Vagina (tissue), 2 donors: ENCODE measurements around the gene MTMR1. TPM values are rescaled to one million over a fixed set of nuclear protein-coding genes. Genes with fewer than 3 reads are reported as not detected.

ENCODE experiments used
- DNase-seq, 2 donors: peaks; one replicate each; pipeline ENCODE4 v3.0.0-alpha.2; 2017; ENCODE audit errors: extremely low spot score in 2 of 2
- H3K27ac ChIP-seq: fragments of 200-600 bp; sonication (generic); one replicate; pipeline ENCODE4 v1.5.1; 2019
- H3K27me3 ChIP-seq: fragments of 200-600 bp; sonication (generic); one replicate; pipeline ENCODE4 v1.5.1; 2019
- H3K36me3 ChIP-seq, 2 donors: fragments of 200-600 bp; sonication (generic); one replicate each; pipeline ENCODE4 v1.5.1; 2017 to 2019
- H3K4me1 ChIP-seq: fragments of 200-600 bp; sonication (generic); one replicate; pipeline ENCODE4 v1.5.1; 2019
- H3K4me3 ChIP-seq, 2 donors: fragments of 200-600 bp; sonication (generic); 1 replicate in 1 of 2; 2 replicates in 1 of 2; pipeline ENCODE4 v1.5.1; 2016 to 2019
- H3K9me3 ChIP-seq: fragments of 200-600 bp; sonication (generic); one replicate; pipeline ENCODE4 v1.5.1; 2019
- POLR2A ChIP-seq, 2 donors: fragments of 450-650 bp; IDR thresholded peaks; one replicate each; pipeline ENCODE4 v1.6.1; 2017; ENCODE audit warnings: antibody characterized with exemption in 2 of 2, mild to moderate bottlenecking in 2 of 2, moderate library complexity in 2 of 2
- POLR2AphosphoS5 ChIP-seq, 2 donors: sonication (generic); formaldehyde crosslinking; IDR thresholded peaks; one replicate each; pipeline ENCODE4 v1.9.0; 2017; ENCODE audit warnings: antibody characterized with exemption in 2 of 2, mild to moderate bottlenecking in 2 of 2, low read depth in 1 of 2; ENCODE audit not compliant: insufficient read depth in 1 of 2
- intact Hi-C: fragments of 100-400 bp; cut with DNase I; formaldehyde crosslinking; loops from one replicate; pipeline ENCODE4 v1.15.1; 2023
- total RNA-seq: library from RNA; depleted of rRNA; stranded (reverse); fragments of >200 nt; gene quantifications from one replicate; pipeline ENCODE4 v1.2.3, GENCODE V29; 2016
- TF ChIP-seq, protein P1 (sequence below), 3 experiments: fragments of 450-650 bp in 2 of 3; fragments of 200-600 bp in 1 of 3; sonication (generic) in 1 of 3; IDR thresholded peaks; one replicate each; pipeline ENCODE4 v1.5.1; 2017 to 2019; ENCODE audit warnings: antibody characterized with exemption in 3 of 3, mild to moderate bottlenecking in 2 of 3, moderate library complexity in 2 of 3

MTMR1 gene
- total RNA-seq, 1 donor from 2014 or later: 22.6 TPM

DNA sequence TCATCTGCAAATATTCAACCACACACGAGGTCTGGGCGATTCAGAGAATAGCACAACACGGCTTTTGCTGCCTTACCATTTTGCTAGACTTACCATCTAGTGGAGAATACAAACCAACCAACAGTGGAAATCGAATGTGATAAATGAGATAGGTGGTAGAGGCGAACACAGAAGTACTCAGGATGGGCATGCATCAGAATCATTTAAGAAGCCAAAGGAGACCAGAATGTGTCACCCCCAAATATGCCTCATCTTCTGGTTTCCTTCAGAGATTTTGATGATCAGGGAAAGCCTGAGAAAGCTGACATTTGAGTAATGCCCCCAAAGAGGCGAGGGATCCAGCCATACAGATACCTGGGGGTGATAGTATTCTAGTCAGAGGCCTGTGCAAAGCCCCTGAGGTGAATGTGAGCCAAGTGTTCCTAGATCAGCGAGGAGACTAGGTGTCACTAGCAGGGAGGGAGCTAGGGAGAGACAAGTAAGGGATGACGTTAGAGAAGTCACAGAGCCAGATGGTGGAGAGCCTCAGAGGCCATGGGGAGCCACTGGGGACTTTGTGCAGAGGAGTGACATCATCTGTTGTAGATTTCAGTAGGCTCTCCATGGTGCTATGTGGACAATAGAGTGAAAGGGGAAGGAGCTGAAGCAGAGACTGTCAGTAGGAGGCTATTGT is 1.7 kb downstream of the MTMR1 start:
- Histone ChIP-seq H3K4me1 (peaks cover 7% of the 10 kb centered on the region), H3K9me3 (no peaks in the 10 kb centered on the region), H3K4me3 (no peak overlapping the region), H3K36me3 (no peaks in the 10 kb centered on the region), H3K27ac (peak overlapping the region; percentile 84), H3K27me3 (no peaks in the 10 kb centered on the region)
- DNase-seq: no peak
- TF ChIP-seq, protein P1, sequence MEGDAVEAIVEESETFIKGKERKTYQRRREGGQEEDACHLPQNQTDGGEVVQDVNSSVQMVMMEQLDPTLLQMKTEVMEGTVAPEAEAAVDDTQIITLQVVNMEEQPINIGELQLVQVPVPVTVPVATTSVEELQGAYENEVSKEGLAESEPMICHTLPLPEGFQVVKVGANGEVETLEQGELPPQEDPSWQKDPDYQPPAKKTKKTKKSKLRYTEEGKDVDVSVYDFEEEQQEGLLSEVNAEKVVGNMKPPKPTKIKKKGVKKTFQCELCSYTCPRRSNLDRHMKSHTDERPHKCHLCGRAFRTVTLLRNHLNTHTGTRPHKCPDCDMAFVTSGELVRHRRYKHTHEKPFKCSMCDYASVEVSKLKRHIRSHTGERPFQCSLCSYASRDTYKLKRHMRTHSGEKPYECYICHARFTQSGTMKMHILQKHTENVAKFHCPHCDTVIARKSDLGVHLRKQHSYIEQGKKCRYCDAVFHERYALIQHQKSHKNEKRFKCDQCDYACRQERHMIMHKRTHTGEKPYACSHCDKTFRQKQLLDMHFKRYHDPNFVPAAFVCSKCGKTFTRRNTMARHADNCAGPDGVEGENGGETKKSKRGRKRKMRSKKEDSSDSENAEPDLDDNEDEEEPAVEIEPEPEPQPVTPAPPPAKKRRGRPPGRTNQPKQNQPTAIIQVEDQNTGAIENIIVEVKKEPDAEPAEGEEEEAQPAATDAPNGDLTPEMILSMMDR (IDR thresholded peaks at IDR 0.05): no peak
- TF ChIP-seq POLR2A (IDR thresholded peaks at IDR 0.05) (no peak), POLR2AphosphoS5 (IDR thresholded peaks at IDR 0.05; ENCODE audit: insufficient read depth in 1 of 2, low read depth in 1 of 2) (no peak)
- intact Hi-C loops: no loop called here

DNA sequence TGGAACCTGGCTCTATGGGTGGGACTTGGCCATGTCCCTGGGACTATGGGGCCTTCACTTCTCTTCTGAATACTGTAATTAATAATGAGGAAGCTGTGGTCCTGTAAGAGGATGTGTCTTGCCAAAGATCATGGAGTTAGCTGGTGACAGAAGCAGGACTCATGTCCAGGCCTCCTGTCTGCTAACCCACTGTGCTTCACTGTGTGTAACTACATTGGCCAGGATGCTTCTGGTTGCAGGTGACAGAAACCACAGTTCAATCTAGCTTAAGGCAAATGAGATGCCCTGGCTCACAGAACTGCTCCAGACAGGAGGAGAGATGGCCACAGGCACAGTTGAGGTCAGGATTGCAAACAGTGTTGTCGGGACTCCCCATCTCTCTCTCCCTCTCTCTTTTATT is 3.1 kb downstream of the MTMR1 start:
- Histone ChIP-seq H3K9me3 (no peaks in the 10 kb centered on the region), H3K27ac (no peak overlapping the region), H3K4me3 (no peak overlapping the region), H3K27me3 (no peaks in the 10 kb centered on the region), H3K36me3 (no peaks in the 10 kb centered on the region), H3K4me1 (peaks cover 7% of the 10 kb centered on the region)
- no peak for DNase-seq
- intact Hi-C loops: no loop called here
- TF ChIP-seq, protein P1 (IDR thresholded peaks at IDR 0.05): no peak
- TF ChIP-seq POLR2AphosphoS5 (IDR thresholded peaks at IDR 0.05; ENCODE audit: insufficient read depth in 1 of 2, low read depth in 1 of 2) (no peak), POLR2A (IDR thresholded peaks at IDR 0.05) (no peak)

DNA sequence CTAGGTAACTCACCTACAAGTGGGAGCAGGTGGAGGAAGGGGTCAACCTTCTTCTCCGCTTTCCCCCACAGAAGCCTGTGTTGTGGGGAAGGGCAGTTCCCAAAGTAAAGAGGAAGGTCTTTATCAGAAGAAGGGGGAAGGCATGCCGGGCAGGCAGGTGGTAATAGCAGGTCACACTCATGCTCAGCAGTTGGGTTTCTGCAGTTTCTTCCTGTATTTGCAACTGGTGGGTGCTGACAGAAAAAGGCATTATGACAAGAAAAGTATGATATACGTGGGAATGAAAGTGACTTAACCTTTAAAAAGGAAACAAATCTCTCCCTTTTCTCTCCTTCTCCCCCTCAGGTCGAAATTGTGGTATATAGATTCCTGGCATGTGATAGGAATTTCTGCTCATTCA is 3.7 kb downstream of the MTMR1 start:
- no peak for DNase-seq
- intact Hi-C loops: no loop called here
- H3K9me3 ChIP-seq: no peaks in the 10 kb centered on the region
- peaks cover 7% of the 10 kb centered on the region for H3K4me1 ChIP-seq
- H3K36me3 ChIP-seq: no peaks in the 10 kb centered on the region
- H3K27ac ChIP-seq: no peak overlapping the region
- TF ChIP-seq POLR2A (IDR thresholded peaks at IDR 0.05): no peak
- TF ChIP-seq, protein P1 (IDR thresholded peaks at IDR 0.05): no peak
- TF ChIP-seq POLR2AphosphoS5 (IDR thresholded peaks at IDR 0.05; ENCODE audit: insufficient read depth in 1 of 2, low read depth in 1 of 2): no peak
- no peaks in the 10 kb centered on the region for H3K27me3 ChIP-seq
- H3K4me3 ChIP-seq: no peak overlapping the region

DNA sequence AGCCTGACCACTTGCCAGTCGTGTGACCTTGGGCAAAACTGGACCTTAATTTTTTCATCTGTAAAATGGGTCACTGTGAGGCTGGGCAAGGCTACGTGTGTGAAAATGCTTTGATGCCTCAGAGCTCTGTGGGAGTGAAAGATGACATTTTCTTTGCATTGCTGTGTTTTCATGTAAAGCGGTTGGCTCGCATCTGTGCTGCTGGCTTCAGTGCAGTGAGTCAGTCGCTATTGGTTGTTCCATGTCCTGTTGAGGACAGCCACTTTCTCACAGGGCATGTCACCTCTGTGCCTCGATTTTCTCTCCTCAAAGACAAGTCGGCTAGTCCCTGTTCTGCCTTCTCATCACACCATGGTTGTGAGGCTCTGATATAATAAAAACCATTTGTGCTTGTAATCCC is 4.4 kb downstream of the MTMR1 start:
- no peaks in the 10 kb centered on the region for H3K9me3 ChIP-seq
- no peak overlapping the region for H3K27ac ChIP-seq
- DNase-seq: no peak
- H3K27me3 ChIP-seq: no peaks in the 10 kb centered on the region
- TF ChIP-seq POLR2A (IDR thresholded peaks at IDR 0.05): no peak
- H3K4me1 ChIP-seq: peaks cover 7% of the 10 kb centered on the region
- H3K36me3 ChIP-seq: no peaks in the 10 kb centered on the region
- H3K4me3 ChIP-seq: no peak overlapping the region
- intact Hi-C loops: no loop called here

DNA sequence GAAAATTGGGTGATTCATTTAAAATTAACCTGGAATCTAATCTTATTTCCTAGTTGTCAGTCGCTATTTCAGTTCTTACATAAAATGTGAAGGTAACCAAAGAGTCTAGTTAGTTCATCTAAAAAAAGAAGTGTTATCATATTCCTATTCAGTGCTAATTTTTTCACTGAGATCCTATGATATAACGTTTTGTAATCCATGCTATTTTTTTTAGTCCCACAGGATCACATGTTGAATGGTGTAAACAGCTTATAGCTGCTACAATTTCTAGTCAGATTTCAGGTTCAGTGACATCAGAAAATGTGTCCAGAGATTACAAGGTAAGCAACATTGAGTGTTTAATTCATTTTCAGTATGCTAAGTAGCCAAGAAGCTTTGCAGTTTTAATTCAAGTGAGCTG is 5.8 kb downstream of the MTMR1 start:
- TF ChIP-seq POLR2AphosphoS5 (IDR thresholded peaks at IDR 0.05; ENCODE audit: insufficient read depth in 1 of 2, low read depth in 1 of 2) (no peak), POLR2A (IDR thresholded peaks at IDR 0.05) (no peak)
- TF ChIP-seq, protein P1 (IDR thresholded peaks at IDR 0.05): no peak
- Histone ChIP-seq H3K27me3 (no peaks in the 10 kb centered on the region), H3K4me3 (no peak overlapping the region), H3K4me1 (peaks cover 7% of the 10 kb centered on the region), H3K9me3 (no peaks in the 10 kb centered on the region), H3K36me3 (no peaks in the 10 kb centered on the region), H3K27ac (no peak overlapping the region)
- intact Hi-C loops: no loop called here
- no peak for DNase-seq
